Endothelial cell of umbilical vein (primary cell): Measurements from ENCODE around the gene ZNF2. TPM values are rescaled to one million over a fixed set of nuclear protein-coding genes. Genes with fewer than 3 reads are reported as not detected.

ENCODE experiments used
- BruUV-seq: library from RNA; stranded (reverse); fragments of 400-500 nt; replicated peaks from 2 replicates; lab custom pipeline; 2021; lab: Mats Ljungman, UMichigan
- CTCF ChIA-PET: fragments of 300-600, 350-600 bp; sonication (Branson Sonifier 250); formaldehyde crosslinking; loops from one replicate; lab custom pipeline; 2021; ENCODE audit warnings: antibody characterized with exemption, inconsistent platforms; lab: Charles Lee
- POLR2A ChIA-PET: fragments of 300-600, 350-600 bp; sonication (Branson Sonifier 250); formaldehyde crosslinking; loops from one replicate; lab custom pipeline; 2021; ENCODE audit warnings: antibody characterized with exemption, inconsistent platforms; lab: Charles Lee
- DNase-seq: peaks from one replicate; pipeline ENCODE4 v3.0.0-alpha.2; 2011; ENCODE audit warnings: low read depth, low spot score
- FAIRE-seq: peaks from 2 replicates; lab custom pipeline; 2011; peaks lifted over from hg19 to GRCh38; lab: Jason Lieb, UNC
- H2AFZ ChIP-seq: 2 replicates; pipeline ENCODE4 v1.6.0; 2012; ENCODE audit warnings: low read depth, low read length, control low read depth, inconsistent platforms
- H3K27ac ChIP-seq: 2 replicates; pipeline ENCODE4 v1.5.1; 2011; ENCODE audit warnings: low read depth, mild to moderate bottlenecking, control low read depth, low read length, moderate library complexity; ENCODE audit not compliant: insufficient read depth
- H3K27me3 ChIP-seq, 2 experiments: 2 replicates each; pipeline versions ENCODE4 v1.6.0 to v1.6.1; 2011; ENCODE audit warnings: low read length in 2 of 2, mixed read lengths in 1 of 2; ENCODE audit not compliant: control insufficient read depth in 2 of 2, insufficient read depth in 2 of 2
- H3K36me3 ChIP-seq, 2 experiments: 2 replicates in 1 of 2; 3 replicates in 1 of 2; pipeline ENCODE4 v1.5.1; 2011; ENCODE audit warnings: low read length in 2 of 2, mild to moderate bottlenecking in 1 of 2, moderate library complexity in 1 of 2; ENCODE audit not compliant: control insufficient read depth in 2 of 2, insufficient read depth in 2 of 2; ENCODE audit errors: extremely low read depth in 1 of 2
- H3K4me1 ChIP-seq: 3 replicates; pipeline ENCODE4 v1.5.1; 2011; ENCODE audit warnings: mild to moderate bottlenecking, low read length; ENCODE audit not compliant: control insufficient read depth, insufficient read depth; ENCODE audit errors: extremely low read depth
- H3K4me2 ChIP-seq: 2 replicates; pipeline ENCODE4 v1.6.1; 2011; ENCODE audit warnings: low read length, control low read depth, mixed read lengths; ENCODE audit not compliant: insufficient read depth
- H3K4me3 ChIP-seq, 3 experiments: fragments of 200-600 bp in 1 of 3; sonication (generic), shearing (Covaris generic) in 1 of 3; replicated peaks in 1 of 3; 2 replicates each; pipeline ENCODE4 v1.5.1; 2011 to 2016; ENCODE audit warnings: control low read depth in 3 of 3, low read length in 3 of 3, mild to moderate bottlenecking in 2 of 3, inconsistent platforms in 1 of 3, low read depth in 1 of 3, moderate library complexity in 1 of 3; ENCODE audit not compliant: insufficient read depth in 1 of 3
- H3K79me2 ChIP-seq: 2 replicates; pipeline ENCODE4 v1.6.0; 2012; ENCODE audit warnings: low read length, inconsistent platforms; ENCODE audit not compliant: control insufficient read depth, insufficient read depth
- H3K9ac ChIP-seq: replicated peaks from 2 replicates; pipeline ENCODE3; 2011; ENCODE audit warnings: low read length, control low read depth; ENCODE audit not compliant: insufficient read depth; ENCODE audit errors: extremely low read depth
- H3K9me1 ChIP-seq: replicated peaks from 3 replicates; pipeline ENCODE4 v1.6.0; 2011; ENCODE audit warnings: mild to moderate bottlenecking, low read length; ENCODE audit not compliant: control insufficient read depth, insufficient read depth; ENCODE audit errors: extremely low read depth
- H3K9me3 ChIP-seq: replicated peaks from 2 replicates; pipeline ENCODE4 v1.5.1; 2012; ENCODE audit warnings: low read length, inconsistent platforms; ENCODE audit not compliant: control insufficient read depth, insufficient read depth
- H4K20me1 ChIP-seq: replicated peaks from 2 replicates; pipeline ENCODE3; 2011; ENCODE audit warnings: mild to moderate bottlenecking, low read length; ENCODE audit not compliant: control insufficient read depth, insufficient read depth; ENCODE audit errors: extremely low read depth
- EZH2 ChIP-seq: IDR thresholded peaks from 2 replicates; pipeline ENCODE4 v1.6.1; 2012; ENCODE audit warnings: borderline replicate concordance, low read depth, mild to moderate bottlenecking, moderate library complexity, low read length, inconsistent platforms; ENCODE audit not compliant: severe bottlenecking
- FOS ChIP-seq: IDR thresholded peaks from 2 replicates; pipeline ENCODE4 v1.6.1; 2011; ENCODE audit warnings: mild to moderate bottlenecking, low read length, moderate library complexity, borderline replicate concordance; ENCODE audit not compliant: insufficient read depth
- GATA2 ChIP-seq: IDR thresholded peaks from 2 replicates; pipeline ENCODE4 v1.7.0; 2011; ENCODE audit warnings: low read depth, mild to moderate bottlenecking, moderate library complexity, mixed read lengths, low read length; ENCODE audit not compliant: insufficient read length, insufficient read depth
- JUN ChIP-seq: IDR thresholded peaks from 2 replicates; pipeline ENCODE4 v1.6.1; 2011; ENCODE audit warnings: borderline replicate concordance, low read depth; ENCODE audit not compliant: insufficient read length, insufficient read depth
- MYC ChIP-seq: IDR thresholded peaks from one replicate; pipeline ENCODE4 v1.6.1; 2011; ENCODE audit warnings: mild to moderate bottlenecking, low read depth, low read length
- POLR2A ChIP-seq: IDR thresholded peaks from 2 replicates; pipeline ENCODE4 v1.6.1; 2012; ENCODE audit warnings: low read depth, mild to moderate bottlenecking, control low read depth, low read length
- POLR2AphosphoS5 ChIP-seq: IDR thresholded peaks from 2 replicates; pipeline ENCODE4 v1.6.1; 2012; ENCODE audit warnings: low read depth, mild to moderate bottlenecking, control low read depth, low read length, moderate library complexity; ENCODE audit not compliant: insufficient read depth
- dilution Hi-C: fragments of 300-500 bp; cut with MboI; formaldehyde crosslinking; loops from one replicate; pipeline ENCODE4 v1.15.0; 2019; ENCODE audit warnings: low sequenced_read_pairs; ENCODE audit not compliant: extremely low pct_ligation_motif_present
- intact Hi-C: fragments of 100-400 bp; cut with micrococcal nuclease; formaldehyde crosslinking; loops from one replicate; pipeline ENCODE4 v1.10.0; 2022
- polyA plus RNA-seq, 4 experiments: library from polyadenylated mRNA; depleted of rRNA in 3 of 4; stranded (reverse) in 3 of 4; unstranded in 1 of 4; fragments of >200 nt; gene quantifications; 2 replicates each; pipeline versions ENCODE4 v1.2.1 to v1.2.3, GENCODE V29; 2011 to 2012; ENCODE audit warnings: missing spikeins in 1 of 4
- total RNA-seq: library from RNA; stranded (reverse); gene quantifications from 2 replicates; pipeline ENCODE4 v1.2.3, GENCODE V29; 2021
- TF ChIP-seq, protein P1 (sequence below): IDR thresholded peaks from 2 replicates; pipeline ENCODE4 v1.6.1; 2011; ENCODE audit not compliant: insufficient read depth, insufficient read length
- TF ChIP-seq, protein P2 (sequence below), 2 donors: IDR thresholded peaks; 1 replicate in 1 of 2; 2 replicates in 1 of 2; pipeline ENCODE4 v1.5.1; 2011; ENCODE audit warnings: low read length in 2 of 2, mild to moderate bottlenecking in 2 of 2, moderate library complexity in 2 of 2, control low read depth in 1 of 2, inconsistent platforms in 1 of 2, low read depth in 1 of 2; ENCODE audit not compliant: insufficient read depth in 1 of 2; ENCODE audit errors: extremely low read depth in 1 of 2

Gene ZNF2
- total and polyA plus RNA-seq, 2 donors (not counting 3 experiments of a cell fraction or from before 2014, with no cell fraction given): 2.2 to 4.2 TPM

DNA sequence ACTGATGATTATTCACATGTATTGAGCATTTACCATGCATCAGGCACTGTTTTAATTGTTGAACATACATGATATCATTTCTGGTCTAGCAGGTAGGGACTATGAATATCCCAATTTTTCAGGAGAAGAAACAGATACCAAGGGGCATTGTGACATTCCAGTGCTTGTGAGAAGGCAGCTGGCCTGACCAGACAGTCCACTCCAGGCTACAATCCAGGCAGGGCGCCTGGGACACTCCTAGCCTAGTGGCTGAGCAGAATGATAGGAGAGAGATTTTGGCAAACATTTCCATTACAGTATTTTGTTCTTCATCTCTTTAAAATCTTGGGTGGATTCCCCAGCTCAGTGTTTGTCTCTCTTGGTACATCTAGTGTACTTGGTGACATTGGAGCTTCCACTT is 66.6 kb downstream of the ZNF2 start:
- intact Hi-C loops (loop anchor here (5.0 kb wide), 1 partner anchor 495 kb away; no protein-coding TSS in a partner anchor), dilution Hi-C loops (no loop called here)
- H3K9ac ChIP-seq: no peak overlapping the region
- H3K4me3 ChIP-seq: no peak overlapping the region
- H3K27me3 ChIP-seq: no peaks in the 10 kb centered on the region
- POLR2A ChIA-PET: no interaction called here
- H3K36me3 ChIP-seq: no peaks in the 10 kb centered on the region
- CTCF ChIA-PET: interaction anchor here (1.0 to 2.3 kb wide), 11 partner anchors 12 to 113 kb away, joined by 3 to 9 read pairs (median 5); no protein-coding TSS in a partner anchor
- H3K9me1 ChIP-seq: no peaks in the 10 kb centered on the region
- H3K79me2 ChIP-seq: no peaks in the 10 kb centered on the region
- FAIRE-seq (no peak), DNase-seq (no peak)
- TF ChIP-seq POLR2A (no peak), FOS (no peak), MYC (no peak), JUN (no peak), GATA2 (no peak), EZH2 (no peak), POLR2AphosphoS5 (no peak)
- TF ChIP-seq, protein P1, sequence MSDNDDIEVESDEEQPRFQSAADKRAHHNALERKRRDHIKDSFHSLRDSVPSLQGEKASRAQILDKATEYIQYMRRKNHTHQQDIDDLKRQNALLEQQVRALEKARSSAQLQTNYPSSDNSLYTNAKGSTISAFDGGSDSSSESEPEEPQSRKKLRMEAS: no peak
- TF ChIP-seq, protein P2, sequence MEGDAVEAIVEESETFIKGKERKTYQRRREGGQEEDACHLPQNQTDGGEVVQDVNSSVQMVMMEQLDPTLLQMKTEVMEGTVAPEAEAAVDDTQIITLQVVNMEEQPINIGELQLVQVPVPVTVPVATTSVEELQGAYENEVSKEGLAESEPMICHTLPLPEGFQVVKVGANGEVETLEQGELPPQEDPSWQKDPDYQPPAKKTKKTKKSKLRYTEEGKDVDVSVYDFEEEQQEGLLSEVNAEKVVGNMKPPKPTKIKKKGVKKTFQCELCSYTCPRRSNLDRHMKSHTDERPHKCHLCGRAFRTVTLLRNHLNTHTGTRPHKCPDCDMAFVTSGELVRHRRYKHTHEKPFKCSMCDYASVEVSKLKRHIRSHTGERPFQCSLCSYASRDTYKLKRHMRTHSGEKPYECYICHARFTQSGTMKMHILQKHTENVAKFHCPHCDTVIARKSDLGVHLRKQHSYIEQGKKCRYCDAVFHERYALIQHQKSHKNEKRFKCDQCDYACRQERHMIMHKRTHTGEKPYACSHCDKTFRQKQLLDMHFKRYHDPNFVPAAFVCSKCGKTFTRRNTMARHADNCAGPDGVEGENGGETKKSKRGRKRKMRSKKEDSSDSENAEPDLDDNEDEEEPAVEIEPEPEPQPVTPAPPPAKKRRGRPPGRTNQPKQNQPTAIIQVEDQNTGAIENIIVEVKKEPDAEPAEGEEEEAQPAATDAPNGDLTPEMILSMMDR (IDR thresholded peaks at IDR 0.05; ENCODE audit: extremely low read depth in 1 of 2, insufficient read depth in 1 of 2, low read depth in 1 of 2, low read length in 2 of 2): no peak
- H3K4me2 ChIP-seq: no peak overlapping the region
- no peak overlapping the region for H2AFZ ChIP-seq
- no peaks in the 10 kb centered on the region for H3K4me1 ChIP-seq
- H4K20me1 ChIP-seq: no peaks in the 10 kb centered on the region
- BruUV-seq: no TSS peak
- no peak overlapping the region for H3K27ac ChIP-seq
- no peaks in the 10 kb centered on the region for H3K9me3 ChIP-seq

Other genes starting within 250 kb of the ZNF2 start
- gene MAL, start 140.1 kb upstream of the ZNF2 start, total RNA-seq: not detected in 2 replicates
- gene MAL, start 140.1 kb upstream of the ZNF2 start, polyA plus RNA-seq: not detected in 2 replicates
- gene MRPS5, start 44.0 kb upstream of the ZNF2 start, total RNA-seq: 59.7 and 62.8 TPM in 2 replicates
- gene MRPS5, start 44.0 kb upstream of the ZNF2 start, polyA plus RNA-seq: 45.7 and 50.5 TPM in 2 replicates
- gene ZNF514, start 6.0 kb upstream of the ZNF2 start, total RNA-seq: 9.7 and 11.6 TPM in 2 replicates
- 2.9 and 3.9 TPM in 2 replicates for gene ZNF514, start 6.0 kb upstream of the ZNF2 start, polyA plus RNA-seq
- gene ZNF892, start 41.7 kb downstream of the ZNF2 start, total RNA-seq: 3.7 and 3.8 TPM in 2 replicates
- 0.64 and 0.65 TPM in 2 replicates for gene ZNF892, start 41.7 kb downstream of the ZNF2 start, polyA plus RNA-seq
- gene PROM2, start 108.6 kb downstream of the ZNF2 start, total RNA-seq: 0.44 and 0.60 TPM in 2 replicates
- 0.10 and 0.39 TPM in 2 replicates for gene PROM2, start 108.6 kb downstream of the ZNF2 start, polyA plus RNA-seq
- gene KCNIP3, start 131.5 kb downstream of the ZNF2 start, total RNA-seq: 0.21 and 0.62 TPM in 2 replicates
- gene KCNIP3, start 131.5 kb downstream of the ZNF2 start, polyA plus RNA-seq: 0.08 and 0.12 TPM in 2 replicates
- 27.5 and 33.1 TPM in 2 replicates for gene FAHD2A, start 236.9 kb downstream of the ZNF2 start, total RNA-seq
- 32.9 and 37.0 TPM in 2 replicates for gene FAHD2A, start 236.9 kb downstream of the ZNF2 start, polyA plus RNA-seq